ENCODE measurements around the gene SOD3. TPM values are rescaled to one million over a fixed set of nuclear protein-coding genes. Genes with fewer than 3 reads are reported as not detected.
A peak's percentile ranks its signal among the peaks of the same experiment; 100 is the strongest.

Gene SOD3
- total RNA-seq, 2 donors from 2014 or later: 94.9 to 300 TPM

DNA sequence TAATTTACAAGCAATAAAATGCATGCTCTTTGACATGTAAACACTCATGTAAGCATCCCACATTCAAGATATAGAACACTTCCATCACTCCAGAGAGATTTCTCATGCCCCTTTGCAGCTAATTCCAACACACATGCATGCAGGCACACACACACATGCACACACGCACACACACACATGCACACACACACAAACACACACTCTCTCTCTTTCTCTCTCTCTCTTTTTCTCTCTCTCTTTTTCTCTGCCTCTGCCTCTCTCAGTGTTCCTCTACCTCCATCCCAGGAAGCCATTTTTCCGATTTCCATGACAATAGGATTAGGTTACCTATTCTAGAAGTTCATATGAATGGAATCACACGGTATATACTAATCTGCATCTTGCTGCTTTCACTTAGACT, 11.9 kb upstream of the SOD3 start:
- H3K9me3 ChIP-seq: no peaks in the 10 kb centered on the region
- H3K27ac ChIP-seq: no peak overlapping the region
- H3K4me3 ChIP-seq: no peak overlapping the region
- no peak for TF ChIP-seq CTCF (IDR thresholded peaks at IDR 0.05)
- peaks cover 0 to 12% of the 10 kb centered on the region in 2 donors for H3K4me1 ChIP-seq
- no peaks in the 10 kb centered on the region for H3K27me3 ChIP-seq
- DNase-seq (ENCODE audit: low spot score): no peak
- H3K36me3 ChIP-seq: no peaks in the 10 kb centered on the region

DNA sequence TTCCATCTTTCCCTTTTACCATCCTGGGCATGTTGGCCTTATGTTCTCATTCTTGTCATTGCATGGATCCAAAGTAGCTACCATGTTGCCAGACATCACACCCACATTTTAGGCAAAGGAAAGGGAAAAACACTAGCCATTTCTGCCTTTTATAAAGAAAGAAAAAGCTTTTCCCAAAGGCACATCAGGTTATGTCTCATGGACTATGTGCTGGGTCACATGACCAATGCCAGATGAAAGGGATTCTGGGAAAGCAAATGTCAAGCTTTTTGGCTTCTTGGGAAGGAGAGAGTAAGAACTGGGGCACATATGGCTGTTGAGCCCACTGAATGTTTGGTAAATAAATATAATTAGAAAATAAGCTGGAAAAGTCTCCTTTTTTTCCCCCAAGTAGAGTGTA, 4.3 kb upstream of the SOD3 start:
- no peaks in the 10 kb centered on the region for H3K27me3 ChIP-seq
- peak; percentile 4 for DNase-seq (ENCODE audit: low spot score)
- H3K9me3 ChIP-seq: no peaks in the 10 kb centered on the region
- no peak overlapping the region for H3K27ac ChIP-seq
- no peaks in the 10 kb centered on the region for H3K36me3 ChIP-seq
- peaks cover 0 to 12% of the 10 kb centered on the region in 2 donors for H3K4me1 ChIP-seq
- no peak overlapping the region for H3K4me3 ChIP-seq
- TF ChIP-seq CTCF (IDR thresholded peaks at IDR 0.05): no peak

GRCh38 chr4:24792552-24792951, 2.8 kb upstream of the SOD3 start:
- Histone ChIP-seq H3K4me3 (no peak overlapping the region), H3K4me1 (peaks cover 0 to 24% of the 10 kb centered on the region in 2 donors), H3K27me3 (no peaks in the 10 kb centered on the region), H3K36me3 (no peaks in the 10 kb centered on the region), H3K27ac (no peak overlapping the region), H3K9me3 (no peaks in the 10 kb centered on the region)
- no peak for TF ChIP-seq CTCF (IDR thresholded peaks at IDR 0.05)
- DNase-seq (ENCODE audit: low spot score): no peak

GRCh38 chr4:24793219-24794005, 2.0 kb upstream of the SOD3 start:
- H3K27me3 ChIP-seq: no peaks in the 10 kb centered on the region
- H3K27ac ChIP-seq: peak overlapping the region in 1 of 2 donors; percentile 87
- peak in 1 of 2 donors; percentile 40 for TF ChIP-seq CTCF (IDR thresholded peaks at IDR 0.05)
- no peaks in the 10 kb centered on the region for H3K9me3 ChIP-seq
- peaks cover 0 to 25% of the 10 kb centered on the region in 2 donors for H3K4me1 ChIP-seq
- no peak overlapping the region for H3K4me3 ChIP-seq
- H3K36me3 ChIP-seq: no peaks in the 10 kb centered on the region
- peak; percentile 38 for DNase-seq (ENCODE audit: low spot score)

- peak overlapping the region; percentile 77 to 87 for H3K27ac ChIP-seq
- TF ChIP-seq CTCF (IDR thresholded peaks at IDR 0.05): no peak
- peak overlapping the region in 1 of 2 donors; percentile 46 for H3K4me3 ChIP-seq
- H3K27me3 ChIP-seq: no peaks in the 10 kb centered on the region
- no peaks in the 10 kb centered on the region for H3K36me3 ChIP-seq
- no peaks in the 10 kb centered on the region for H3K9me3 ChIP-seq
- peaks cover 0 to 25% of the 10 kb centered on the region in 2 donors for H3K4me1 ChIP-seq
- peak; percentile 57 for DNase-seq (ENCODE audit: low spot score)
Observed at GRCh38 chr4:24794051-24794450, 1.3 kb upstream of the SOD3 start.
